Left renal pelvis (tissue), 4 donors: ENCODE measurements around the gene SLC35G6. TPM values are rescaled to one million over a fixed set of nuclear protein-coding genes. Genes with fewer than 3 reads are reported as not detected.
A peak's percentile ranks its signal among the peaks of the same experiment; 100 is the strongest.
"Not testable (repeated sequence)": the region's sequence is repeated elsewhere in the genome, so short reads cannot be mapped to it uniquely, and the experiment has no call there.

ENCODE experiments used
- DNase-seq, 4 donors: peaks; one replicate each; pipeline ENCODE4 v3.0.0-alpha.2; 2013; ENCODE audit warnings: low read depth in 4 of 4, low spot score in 3 of 4
- polyA plus RNA-seq, 4 donors: library from polyadenylated mRNA; unstranded; fragments of 120-200 nt; gene quantifications; one replicate each; pipeline ENCODE4 v1.2.1, GENCODE V29; 2013; ENCODE audit not compliant: insufficient read length in 4 of 4

Gene SLC35G6
- under 1 TPM in 2 of 4 donors, not detected in 2; 0.12 to 0.46 TPM for polyA plus RNA-seq

- DNase-seq, result not testable (repeated sequence)
Observed at GRCh38 chr17:7481275-7481674, at the start of gene SLC35G6. Gene SLC35G6, plus strand, starts transcription at chr17:7481446. Its CDS starts 71 bp downstream, at chr17:7481517.

- DNase-seq, result no peak
Observed at GRCh38 chr17:7432296-7432695, 49.0 kb upstream of the SLC35G6 start.

GRCh38 chr17:7435676-7436555 lies 45.3 kb upstream of the SLC35G6 start:
- DNase-seq, result peak in 1 of 4 donors; percentile 9

- DNase-seq, result peak in 1 of 4 donors; percentile 71
Observed at GRCh38 chr17:7436556-7437368, 44.5 kb upstream of the SLC35G6 start.

GRCh38 chr17:7437369-7437863 lies 43.8 kb upstream of the SLC35G6 start:
- no peak for DNase-seq

- DNase-seq, result peak in 1 of 4 donors; percentile 24
Observed at GRCh38 chr17:7437950-7438614, 43.2 kb upstream of the SLC35G6 start.

- DNase-seq, result no peak
Observed at GRCh38 chr17:7438656-7439460, 42.4 kb upstream of the SLC35G6 start.

GRCh38 chr17:7439462-7440112 lies 41.7 kb upstream of the SLC35G6 start, which contains the start of gene FGF11:
Gene FGF11, plus strand, starts transcription at chr17:7439512. Its CDS starts 109 bp downstream, at chr17:7439621.
- no peak for DNase-seq

GRCh38 chr17:7440113-7440833 lies 41.0 kb upstream of the SLC35G6 start:
- peak in 1 of 4 donors; percentile 36 for DNase-seq

GRCh38 chr17:7440834-7441195 lies 40.4 kb upstream of the SLC35G6 start:
- DNase-seq, result peak in 1 of 4 donors; percentile 14

- DNase-seq, result no peak
Observed at GRCh38 chr17:7441266-7441665, 40.0 kb upstream of the SLC35G6 start.

GRCh38 chr17:7442142-7442541 lies 39.1 kb upstream of the SLC35G6 start:
- DNase-seq, result no peak

- no peak for DNase-seq
Observed at GRCh38 chr17:7443499-7444485, 37.5 kb upstream of the SLC35G6 start.

GRCh38 chr17:7444682-7445618 lies 36.3 kb upstream of the SLC35G6 start, which contains the start of gene CHRNB1:
Gene CHRNB1, plus strand, starts transcription at chr17:7445061. Its CDS starts 67 bp downstream, at chr17:7445128.
- DNase-seq, result no peak

- no peak for DNase-seq
Observed at GRCh38 chr17:7445619-7445968, 35.7 kb upstream of the SLC35G6 start.

GRCh38 chr17:7448461-7448860 lies 32.8 kb upstream of the SLC35G6 start:
- no peak for DNase-seq
